Measurements from ENCODE around the gene CCN6.
A peak's percentile ranks its signal among the peaks of the same experiment; 100 is the strongest.
"Not testable (repeated sequence)": the region's sequence is repeated elsewhere in the genome, so short reads cannot be mapped to it uniquely, and the experiment has no call there.

The CCN6 gene

DNA sequence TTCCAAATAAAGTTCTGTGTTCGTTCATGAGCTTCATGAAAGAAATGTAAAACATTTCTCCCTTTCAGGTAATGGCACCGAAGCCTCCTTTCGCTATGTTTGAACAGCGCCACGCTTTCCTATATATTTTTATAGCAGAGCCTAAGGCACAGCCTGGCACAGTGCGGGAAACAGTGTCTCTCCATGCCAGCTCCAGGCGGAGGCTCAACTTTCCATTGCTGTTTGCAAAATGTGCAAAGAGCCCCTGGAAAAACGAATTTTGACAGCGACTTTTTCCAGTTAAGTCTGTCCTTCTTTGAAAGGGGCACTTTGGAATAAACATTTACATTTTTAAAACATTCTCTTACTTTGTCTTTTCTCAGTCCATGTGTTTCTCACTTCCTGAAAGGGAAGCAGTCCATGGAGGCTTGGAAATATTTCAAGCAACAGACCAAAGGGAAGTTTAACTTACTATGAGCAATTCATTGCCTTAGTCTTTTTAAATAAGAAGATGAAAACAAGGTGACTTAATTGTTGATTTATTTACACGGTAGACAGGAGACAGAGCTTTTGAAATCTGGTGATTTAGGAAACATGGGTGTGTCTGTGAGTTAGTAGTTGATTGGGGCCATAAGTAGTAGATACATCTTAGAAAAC, 769 bp downstream of the CCN6 start:
- no peak for DNase-seq

DNA sequence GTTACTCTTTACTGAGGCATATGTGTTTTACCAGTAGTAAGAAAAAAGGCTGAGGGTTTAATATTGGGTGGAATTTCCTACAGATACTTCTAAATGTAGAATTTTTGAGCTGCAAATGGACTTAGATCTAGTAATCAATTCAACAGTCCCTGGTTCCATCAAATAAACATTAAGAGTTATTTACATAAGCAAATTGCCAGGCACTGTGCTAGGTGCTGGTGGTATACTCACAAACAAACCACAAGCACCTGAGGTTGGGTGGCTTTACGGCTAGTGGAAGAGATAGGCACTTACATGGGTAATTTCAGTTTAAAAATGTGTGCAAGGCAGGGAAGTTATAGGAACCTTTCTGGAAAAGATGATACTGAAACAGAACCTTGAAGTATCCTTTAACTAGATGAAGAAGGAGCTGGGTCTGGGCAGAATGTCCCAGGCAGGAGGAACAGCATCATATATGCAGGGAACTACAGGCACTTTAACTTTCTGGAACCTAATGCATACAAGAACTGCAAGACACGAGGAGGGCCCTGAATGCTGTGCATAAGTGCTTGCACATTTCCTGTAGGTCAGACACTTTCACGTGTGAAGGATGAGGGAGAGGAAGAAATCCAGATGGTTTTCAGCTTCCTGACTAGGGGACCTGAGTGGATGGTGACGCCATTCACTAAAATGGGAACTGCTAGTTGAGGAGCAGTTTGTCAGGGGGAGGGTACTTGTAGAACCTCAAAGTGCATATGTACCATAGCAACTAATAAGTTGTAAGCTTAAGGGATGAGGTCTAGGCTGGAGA, 4.5 kb downstream of the CCN6 start:
- DNase-seq: no peak

DNA sequence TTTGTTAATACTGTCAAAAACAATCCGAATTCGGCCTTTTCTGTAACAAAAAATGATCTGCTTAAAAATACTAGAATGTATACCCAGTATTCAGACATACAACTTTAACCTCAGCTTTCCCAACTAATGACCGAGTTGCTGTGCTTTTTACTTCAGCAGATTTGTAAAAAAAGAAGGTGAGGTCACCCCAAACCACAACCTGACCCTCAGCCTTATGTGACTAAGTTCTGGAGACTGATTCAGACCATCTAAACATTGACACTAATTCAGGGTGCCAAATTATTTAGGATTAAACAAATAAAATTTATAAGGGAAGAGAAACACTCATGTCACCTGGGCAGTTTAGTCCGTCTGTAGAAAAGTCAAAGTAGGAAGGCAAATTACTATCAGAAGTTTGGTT, 7.7 kb downstream of the CCN6 start:
- no peak for DNase-seq

DNA sequence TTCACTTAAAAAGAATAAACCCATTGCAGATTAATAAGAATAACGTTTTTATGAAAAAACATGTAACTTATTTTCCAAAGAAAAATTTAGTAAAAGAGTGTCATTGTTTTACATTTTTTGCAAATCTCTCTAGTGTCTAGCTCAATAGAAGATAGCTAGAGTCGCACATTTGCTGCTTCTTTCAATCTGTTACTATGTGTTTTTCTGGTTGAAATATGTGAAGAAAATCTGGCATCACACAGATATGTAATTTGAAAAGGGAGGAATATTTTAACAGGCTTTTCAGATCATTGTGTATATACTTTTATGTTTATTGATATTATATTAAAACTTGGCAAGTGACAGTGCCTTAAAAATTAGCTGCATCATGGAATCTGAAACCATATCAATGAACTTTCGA, 9.1 kb downstream of the CCN6 start:
- no peak for DNase-seq

DNA sequence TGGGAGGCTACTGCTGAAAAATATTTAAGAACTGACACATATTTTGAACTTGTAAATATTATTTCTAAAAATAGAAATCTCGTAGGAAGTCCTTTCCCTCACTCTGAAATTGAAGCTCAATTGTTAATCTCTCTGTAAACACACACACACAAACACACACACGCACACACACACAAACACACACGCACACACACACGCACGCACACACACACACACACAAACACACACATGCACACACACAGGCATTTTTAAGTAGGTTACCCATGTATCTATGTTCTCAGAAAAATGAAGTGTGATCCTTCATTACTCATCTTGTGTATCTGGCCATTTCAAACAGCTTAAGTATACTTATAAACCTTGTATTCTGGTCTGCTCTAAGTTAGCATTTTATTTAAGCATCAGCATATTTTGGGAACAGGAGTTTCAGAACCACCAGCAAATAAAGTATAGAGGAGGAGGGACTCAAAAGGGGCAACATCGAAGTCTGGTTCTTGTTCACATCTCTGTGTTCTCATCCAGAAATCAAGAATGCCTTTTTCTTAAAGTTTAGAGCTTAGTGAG, 11.6 kb downstream of the CCN6 start:
- DNase-seq: no peak

DNA sequence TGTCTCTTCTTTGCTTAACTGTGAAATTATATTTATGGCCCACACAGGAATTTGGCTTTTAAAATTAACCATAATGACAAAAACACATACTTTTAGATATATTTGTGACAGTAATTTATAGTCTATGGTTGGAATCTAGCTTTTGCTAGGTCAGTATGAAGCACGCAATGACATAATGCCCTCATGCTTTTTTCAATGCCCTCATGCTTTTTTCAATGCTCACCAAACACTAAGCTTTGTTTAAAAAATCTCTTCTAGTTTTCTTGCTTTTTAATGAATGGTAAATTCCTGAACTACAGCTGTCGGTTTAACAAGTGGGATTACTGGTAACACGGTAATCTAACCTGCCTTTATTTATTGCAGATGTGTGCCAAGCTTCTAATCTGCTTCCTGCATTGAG, 12.7 kb downstream of the CCN6 start:
- no peak for DNase-seq

DNA sequence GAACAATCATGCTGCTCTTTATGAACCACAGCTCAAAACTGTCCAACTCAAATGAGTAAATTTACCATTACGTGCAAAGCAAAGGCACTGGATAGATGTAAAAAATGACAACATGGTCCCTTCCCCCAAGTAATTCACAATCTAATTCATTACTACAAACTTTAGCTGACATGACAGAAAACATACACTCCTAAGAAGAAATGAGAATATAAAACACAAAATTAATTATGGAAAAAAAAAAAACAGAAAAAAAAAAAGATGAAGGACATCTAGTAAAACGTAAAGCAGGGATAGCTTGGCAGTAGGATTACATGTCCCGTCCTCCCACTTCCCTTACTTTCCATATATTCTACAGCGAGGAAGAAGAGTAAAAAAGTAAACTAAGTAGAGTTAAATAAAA, 27.7 kb downstream of the CCN6 start:
- no peak for DNase-seq

DNA sequence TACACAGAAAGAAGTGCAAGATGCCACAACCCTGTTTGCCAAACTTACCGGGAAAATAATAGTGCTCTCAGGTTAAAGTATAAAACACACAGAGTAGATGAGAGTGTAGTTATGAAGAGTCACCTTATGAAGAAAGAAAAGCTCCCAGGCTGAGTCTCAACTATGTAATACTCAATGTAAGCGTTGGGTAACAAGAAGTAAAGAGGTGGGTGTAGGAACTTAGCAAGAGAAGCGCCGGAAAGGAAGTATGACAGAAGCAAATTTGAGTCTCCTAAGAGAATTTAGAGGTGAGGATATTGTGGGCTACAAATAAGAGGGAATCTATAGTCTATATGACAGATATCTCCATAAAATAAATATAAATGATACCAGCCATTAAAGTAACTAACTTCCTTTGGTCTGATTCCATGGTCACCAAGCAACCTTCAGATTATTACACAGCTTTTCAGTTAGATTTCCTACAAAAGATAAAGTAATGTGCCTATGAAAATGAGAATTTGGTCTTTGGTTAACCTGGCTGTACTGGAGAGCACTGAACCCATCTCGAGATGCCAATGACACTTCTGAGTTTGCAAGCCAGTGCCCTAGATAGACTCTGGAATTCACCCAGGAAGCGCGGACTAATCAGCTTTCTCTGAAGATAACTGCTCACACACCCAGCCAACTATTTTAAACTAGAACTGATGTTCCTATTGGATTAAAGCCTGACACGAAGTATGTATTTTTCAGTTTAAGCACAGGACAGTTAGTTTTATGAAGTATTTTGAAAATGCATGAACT, 31.6 kb downstream of the CCN6 start:
- no peak for DNase-seq

DNA sequence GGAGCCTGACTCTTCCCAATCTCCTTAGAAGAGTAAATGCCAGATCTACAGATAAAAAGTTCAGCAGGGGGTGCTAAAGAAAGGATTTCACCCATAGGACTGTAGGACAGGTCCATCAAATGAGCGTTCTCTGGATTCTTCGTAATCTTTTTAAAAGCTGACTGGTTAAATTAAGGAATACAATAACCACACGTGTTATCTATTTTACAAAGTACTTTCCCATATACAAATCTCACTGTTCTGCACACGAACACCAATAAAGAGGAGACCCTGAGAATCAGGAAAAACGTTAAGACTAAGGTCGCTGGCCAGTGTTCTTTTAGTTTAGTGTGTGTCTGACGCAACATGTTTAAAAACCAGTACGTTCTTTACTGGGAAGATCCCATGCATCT, 32.8 kb downstream of the CCN6 start:
- no peak for DNase-seq

DNA sequence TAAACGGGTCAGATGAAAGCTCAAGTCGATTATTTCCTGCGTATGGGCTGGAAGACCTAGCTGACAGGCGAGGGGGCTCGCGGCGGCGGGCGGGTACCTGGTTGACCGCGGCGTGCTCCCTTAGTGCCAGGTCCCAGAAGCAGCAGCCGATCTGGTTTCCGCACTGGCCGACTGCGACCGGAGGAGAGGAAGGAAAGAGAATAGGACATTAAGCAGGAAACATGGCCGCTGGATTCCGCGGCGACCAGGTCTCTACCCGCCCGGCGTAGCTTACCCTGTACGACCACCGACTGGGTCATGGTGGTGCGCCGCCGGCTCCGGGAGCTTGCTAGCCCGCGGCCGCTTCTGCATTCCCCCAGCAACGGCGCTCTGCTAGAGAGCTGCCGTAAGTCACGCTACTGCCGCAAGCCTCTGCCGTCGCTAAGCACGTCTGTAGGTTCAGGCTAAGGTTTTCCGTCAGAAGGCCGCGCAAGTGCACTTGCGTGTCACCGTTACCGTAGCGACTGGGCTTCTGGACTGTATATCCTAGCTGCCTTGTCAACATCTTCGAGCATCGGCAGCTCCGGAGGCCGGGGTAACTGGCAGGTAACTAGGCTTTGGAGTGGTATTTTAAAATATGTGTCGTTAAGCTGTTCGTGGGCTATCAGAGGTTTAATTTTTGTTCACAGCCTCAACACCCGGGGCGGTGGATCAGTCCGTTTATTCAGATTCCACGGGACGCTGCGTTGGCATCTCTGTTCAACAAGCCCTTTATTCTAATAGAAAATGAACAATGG, 33.4 kb downstream of the CCN6 start, which contains the start of the genes FAM229B and TUBE1:
Gene FAM229B (plus strand): TSS at position 456 of the 776 bp plus-strand sequence. CDS start 11,693 bp downstream, outside the sequence.
Gene TUBE1 (minus strand): TSS at position 347 of the 776 bp plus-strand sequence. CDS start 48 bp downstream, at position 299.
- peak; percentile 97 for DNase-seq

DNA sequence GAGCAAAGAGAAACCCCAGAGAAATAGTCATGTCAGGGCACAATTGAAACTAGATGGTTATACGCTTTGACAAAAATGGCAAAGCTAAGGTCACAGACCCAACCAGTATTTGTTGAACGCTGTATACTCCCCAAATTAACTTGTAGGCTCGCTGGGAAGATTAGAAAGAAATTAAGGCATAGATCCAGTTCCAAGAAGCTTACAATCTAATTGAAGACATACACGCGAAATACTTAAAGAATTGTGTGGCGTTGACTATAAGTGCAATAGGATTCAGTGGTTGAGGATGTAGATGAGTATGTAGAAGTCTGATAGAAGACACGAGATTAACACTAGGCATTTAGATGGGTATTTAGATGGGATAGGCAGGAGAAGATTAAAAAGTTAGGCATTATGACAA, 34.0 kb downstream of the CCN6 start:
- DNase-seq: no peak

DNA sequence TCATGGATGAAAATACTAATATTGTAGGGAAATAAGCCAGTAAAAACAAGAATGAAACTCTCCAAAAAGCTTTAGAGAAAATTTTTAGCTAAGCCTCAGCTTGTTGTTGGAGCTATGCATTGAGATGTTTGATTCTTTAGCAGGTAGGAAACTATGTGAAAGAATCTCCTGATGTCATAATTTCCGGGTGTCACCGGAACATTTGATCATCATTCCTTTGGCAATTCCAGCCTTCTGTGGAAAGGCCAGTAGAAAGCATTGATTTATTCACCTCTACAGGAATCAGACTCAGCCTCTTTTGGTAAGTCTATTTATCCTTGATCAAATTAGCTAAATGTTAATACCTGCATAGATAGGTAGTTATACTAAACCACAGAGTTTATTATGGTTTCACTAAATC, 43.0 kb downstream of the CCN6 start:
- DNase-seq: no peak

DNA sequence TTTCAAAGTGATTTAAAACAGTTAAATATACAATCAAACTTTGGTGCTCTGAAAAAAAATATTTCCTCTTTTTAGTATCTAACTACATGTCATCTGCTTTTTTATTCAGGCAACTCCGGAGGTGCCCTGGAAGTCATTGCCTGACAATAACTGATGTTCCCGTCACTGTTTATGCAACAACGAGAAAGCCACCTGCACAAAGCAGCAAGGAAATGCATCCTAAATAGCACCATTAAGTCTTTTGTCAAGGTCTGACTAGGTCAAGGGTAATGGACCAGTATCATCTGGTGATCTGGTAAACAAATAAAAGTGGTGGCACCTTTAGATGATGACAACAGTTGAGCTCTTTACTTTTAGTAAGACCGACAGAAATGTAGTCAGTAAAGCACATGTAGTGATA, 46.7 kb downstream of the CCN6 start:
- DNase-seq: no peak

DNA sequence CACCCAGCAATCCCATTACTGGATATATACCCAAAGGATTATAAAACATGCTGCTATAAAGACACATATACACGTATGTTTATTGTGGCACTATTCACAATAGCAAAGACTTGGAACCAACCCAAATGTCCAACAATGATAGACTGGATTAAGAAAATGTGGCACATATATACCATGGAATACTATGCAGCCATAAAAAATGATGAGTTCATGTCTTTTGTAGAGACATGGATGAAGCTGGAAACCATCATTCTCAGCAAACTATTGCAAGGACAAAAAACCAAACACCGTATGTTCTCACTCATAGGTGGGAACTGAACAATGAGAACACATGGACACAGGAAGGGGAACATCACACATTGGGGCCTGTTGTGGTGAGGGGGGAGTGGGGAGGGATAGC, 52.1 kb downstream of the CCN6 start:
- DNase-seq: not testable (repeated sequence)

DNA sequence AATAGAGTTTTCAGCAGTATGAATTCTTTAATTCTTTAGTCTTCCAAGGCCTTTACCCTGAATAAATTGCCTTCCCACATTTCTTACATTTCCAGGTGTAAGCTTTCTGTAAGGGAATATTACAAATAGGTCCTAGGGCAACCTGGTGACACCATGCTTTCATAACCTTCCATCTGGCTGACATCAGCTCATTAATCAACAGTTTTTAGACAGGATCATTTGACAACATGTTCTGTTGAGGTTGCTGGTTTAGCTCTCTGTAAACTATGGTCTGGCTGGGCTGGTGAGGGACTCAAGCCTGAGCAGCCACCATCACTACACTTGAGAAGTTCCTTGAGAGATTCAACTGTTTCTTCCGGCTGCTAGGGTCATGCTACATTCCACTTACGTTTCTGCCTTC, 52.7 kb downstream of the CCN6 start:
- no peak for DNase-seq

DNA sequence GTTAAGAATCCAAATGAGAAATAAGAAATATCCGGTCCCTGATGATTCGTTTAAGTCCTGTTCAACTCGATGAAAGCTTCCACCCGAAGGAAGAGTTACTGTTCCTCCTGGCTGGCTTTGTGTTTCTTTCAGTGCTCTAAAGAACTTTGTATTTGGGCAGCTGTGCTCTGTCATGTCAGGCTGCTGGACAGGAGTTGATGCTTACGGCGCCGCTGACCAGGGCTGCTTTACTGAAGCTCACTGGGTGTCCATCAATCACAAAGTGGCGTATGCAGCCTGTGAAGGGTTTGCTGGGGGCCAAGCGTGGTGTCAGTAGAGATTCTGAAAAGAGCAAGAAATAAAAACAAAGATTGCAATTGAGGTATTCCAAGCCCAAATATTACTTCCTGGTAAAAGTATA, 55.4 kb downstream of the CCN6 start:
- peak; percentile 40 for DNase-seq

DNA sequence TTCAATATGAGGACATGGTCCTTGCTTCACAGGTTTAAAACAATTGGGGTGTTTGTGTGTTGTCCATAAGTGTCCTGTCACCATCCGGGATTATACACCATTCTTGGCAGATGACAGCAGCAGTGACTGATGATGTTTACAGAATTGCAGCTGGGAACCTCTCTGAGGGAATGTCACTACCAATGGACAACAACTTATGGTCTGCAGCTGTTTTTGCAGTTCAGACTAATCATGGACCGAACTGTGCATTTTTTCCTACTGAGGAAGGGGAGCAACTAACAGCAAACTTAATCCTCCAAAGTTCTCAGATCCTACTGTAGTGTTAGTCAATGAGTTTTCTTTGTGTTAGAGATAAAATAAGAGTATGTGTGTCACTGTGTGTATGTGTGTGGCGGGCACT, 59.5 kb downstream of the CCN6 start:
- DNase-seq: no peak

DNA sequence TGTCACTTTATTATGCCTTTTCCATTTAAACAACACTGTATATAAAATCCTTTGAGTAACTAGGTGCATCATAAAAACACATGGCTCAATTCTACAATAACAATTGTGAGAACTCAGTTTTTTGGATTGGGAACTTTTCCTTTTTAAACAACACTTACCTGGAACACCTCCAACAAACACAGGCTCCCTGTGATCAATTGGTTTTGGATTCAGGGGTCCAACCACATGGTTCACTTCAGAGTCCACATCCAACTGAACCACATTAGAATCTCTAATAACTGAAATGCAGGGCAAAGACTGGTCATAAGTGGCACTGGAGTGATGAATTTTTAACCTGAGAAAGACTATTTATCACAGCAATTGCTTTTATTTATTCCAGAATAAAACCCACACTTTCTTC, 60.0 kb downstream of the CCN6 start:
- DNase-seq: no peak

DNA sequence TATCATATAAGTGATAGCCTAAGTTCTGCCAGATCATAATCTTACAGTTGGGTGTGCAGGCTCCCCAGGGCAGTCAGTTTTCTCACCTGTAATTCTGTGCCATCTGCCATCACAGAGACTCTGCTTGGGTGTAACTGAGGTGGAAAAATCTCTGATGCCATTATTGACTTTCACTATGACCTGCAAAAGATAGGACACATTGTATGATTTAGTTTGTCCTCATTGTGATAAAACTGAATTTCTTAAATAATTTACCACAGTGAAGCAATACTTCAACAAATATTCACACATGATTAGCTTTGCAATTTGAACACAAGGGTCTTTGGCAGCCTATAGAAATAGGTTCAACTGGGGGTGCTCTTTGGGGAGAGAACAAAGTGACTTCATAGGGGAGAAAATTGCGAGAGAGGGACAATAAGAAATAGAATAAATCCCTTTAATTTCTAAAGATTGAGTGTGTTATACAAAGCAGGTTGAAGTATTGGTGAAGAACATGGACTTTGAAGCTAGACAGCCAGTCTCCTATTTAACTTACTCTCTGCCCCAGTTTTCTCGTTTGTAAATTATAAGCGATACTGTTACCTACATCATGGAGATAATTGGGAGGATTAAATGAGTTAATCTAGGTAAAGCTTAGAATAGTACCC, 60.8 kb downstream of the CCN6 start:
- no peak for DNase-seq

DNA sequence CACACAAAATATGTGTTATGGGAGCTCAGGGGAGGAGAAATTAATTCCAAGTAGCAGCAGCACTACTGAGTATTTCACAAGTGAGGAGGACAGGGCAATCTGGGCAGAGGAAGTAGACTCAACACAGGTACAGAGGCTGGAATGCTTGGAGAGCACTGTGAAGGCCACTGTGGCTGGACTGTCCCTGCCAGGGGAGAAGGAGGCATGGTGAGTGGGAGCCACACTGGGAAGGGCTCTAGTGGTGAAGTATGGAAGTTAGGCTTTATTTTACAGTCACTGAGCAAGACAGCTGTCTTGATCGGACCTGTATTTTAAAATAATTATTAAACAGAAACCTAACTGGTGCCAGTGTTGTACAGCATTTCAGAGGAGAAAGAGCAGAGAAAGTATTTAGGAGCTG, 62.3 kb downstream of the CCN6 start:
- no peak for DNase-seq

DNA sequence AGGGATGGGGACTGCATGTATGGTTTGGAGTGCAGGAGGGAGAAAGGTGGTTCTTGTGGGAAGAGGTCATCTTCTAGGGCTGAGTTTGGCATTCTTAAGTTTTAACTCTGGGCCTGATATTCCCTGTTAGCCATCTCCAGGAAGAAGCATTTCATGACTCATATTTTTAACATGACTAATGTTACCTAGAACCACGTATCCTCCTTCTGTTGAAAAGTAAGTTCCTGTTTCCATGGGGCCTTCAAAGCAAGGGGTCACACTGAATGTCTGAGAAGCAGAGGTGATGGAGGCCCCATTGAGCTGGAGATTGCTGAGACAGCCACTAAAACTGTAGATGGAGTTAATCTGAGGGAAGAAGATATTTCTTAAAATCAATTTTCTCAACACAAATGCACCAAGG, 63.6 kb downstream of the CCN6 start:
- DNase-seq: no peak

DNA sequence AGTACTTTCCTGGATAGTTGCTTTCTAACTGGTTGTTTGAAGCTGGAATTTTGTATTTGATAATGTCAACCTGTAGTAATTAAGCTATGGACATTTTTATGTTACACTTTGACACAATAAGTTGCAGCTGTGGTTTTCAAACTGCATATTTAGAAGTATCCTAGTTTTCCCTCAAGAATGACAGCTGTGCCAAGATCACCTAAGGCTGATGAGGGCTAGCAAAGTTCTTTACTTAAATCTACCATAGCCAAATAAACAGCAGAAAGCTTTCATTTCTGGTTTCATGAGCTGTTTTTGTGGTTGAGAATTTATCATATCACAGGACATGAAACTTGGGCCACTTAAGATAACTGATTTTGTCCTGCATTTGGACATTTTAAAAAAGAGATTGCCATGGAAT, 64.1 kb downstream of the CCN6 start:
- no peak for DNase-seq

Measured in eye (tissue), 1 donor.